Gastroesophageal sphincter (tissue), 4 donors: ENCODE data around the gene GRPEL2. TPM values are rescaled to one million over a fixed set of nuclear protein-coding genes. Genes with fewer than 3 reads are reported as not detected.
"Not testable (repeated sequence)": the region's sequence is repeated elsewhere in the genome, so short reads cannot be mapped to it uniquely, and the experiment has no call there.

Source experiments
- ATAC-seq: fragments of 150-250 bp; one replicate; pipeline ENCODE4 v1.9.1; 2016; ENCODE audit warnings: mild to moderate bottlenecking, moderate library complexity
- H3K27ac ChIP-seq, 4 donors: fragments of 200-600 bp; sonication (generic) in 3 of 4; 1 replicate in 3 of 4; 2 replicates in 1 of 4; pipeline ENCODE4 v1.5.1; 2016 to 2019
- H3K27me3 ChIP-seq: fragments of 200-600 bp; sonication (generic); one replicate; pipeline ENCODE4 v1.5.1; 2019
- H3K36me3 ChIP-seq, 2 donors: fragments of 200-600 bp; sonication (generic); one replicate each; pipeline ENCODE4 v1.5.1; 2019; ENCODE audit warnings: control low read depth in 1 of 2
- H3K4me1 ChIP-seq, 3 donors: fragments of 200-600 bp; sonication (generic); 1 replicate in 2 of 3; 2 replicates in 1 of 3; pipeline ENCODE4 v1.5.1; 2016 to 2019; ENCODE audit warnings: control low read depth in 2 of 3
- H3K4me3 ChIP-seq, 2 donors: fragments of 200-600 bp; sonication (generic); one replicate each; pipeline ENCODE4 v1.5.1; 2019; ENCODE audit warnings: mild to moderate bottlenecking in 1 of 2, moderate library complexity in 1 of 2
- H3K9me3 ChIP-seq, 3 donors: fragments of 200-600 bp; sonication (generic); one replicate each; pipeline ENCODE4 v1.5.1; 2017 to 2019; ENCODE audit warnings: control low read depth in 2 of 3
- CTCF ChIP-seq, 4 experiments: fragments of 200-600 bp in 2 of 4; fragments of 450-650 bp in 2 of 4; sonication (generic) in 1 of 4; IDR thresholded peaks; one replicate each; pipeline ENCODE4 v1.5.1; 2017 to 2019; ENCODE audit warnings: antibody characterized with exemption in 4 of 4, mild to moderate bottlenecking in 2 of 4, moderate library complexity in 2 of 4
- EP300 ChIP-seq: sonication (generic); formaldehyde crosslinking; IDR thresholded peaks from one replicate; pipeline ENCODE4 v1.6.1; 2017; ENCODE audit warnings: antibody characterized with exemption, mild to moderate bottlenecking
- POLR2A ChIP-seq, 2 donors: fragments of 450-650 bp; IDR thresholded peaks; one replicate each; pipeline ENCODE4 v1.6.1; 2017; ENCODE audit warnings: antibody characterized with exemption in 2 of 2, mild to moderate bottlenecking in 2 of 2, moderate library complexity in 1 of 2
- POLR2AphosphoS5 ChIP-seq: sonication (generic); formaldehyde crosslinking; IDR thresholded peaks from one replicate; pipeline ENCODE4 v1.6.1; 2017; ENCODE audit warnings: antibody characterized with exemption
- WGBS, 2 donors: methylation state at CpG; one replicate each; pipeline ENCODE4 v1.1.5; 2018; ENCODE audit warnings: low coverage in 1 of 2; 5-methylcytosine and 5-hydroxymethylcytosine counted together
- total RNA-seq, 4 donors: library from RNA; depleted of rRNA; stranded (reverse); fragments of >200 nt; gene quantifications; one replicate each; pipeline ENCODE4 v1.1.0, GENCODE V29; 2016

The GRPEL2 gene
- total RNA-seq, 4 donors from 2014 or later, result 9.3 to 12.0 (median 11.1) TPM

- Histone ChIP-seq H3K27me3 (no peaks in the 10 kb centered on the region), H3K4me3 (no peak overlapping the region), H3K36me3 (no peaks in the 10 kb centered on the region), H3K27ac (peak overlapping the region; percentile 93 to 99 (median 95)), H3K4me1 (peaks cover 0 to 54% (median 9%) of the 10 kb centered on the region in 3 donors), H3K9me3 (no peaks in the 10 kb centered on the region)
- TF ChIP-seq EP300, result no peak
- no peak for TF ChIP-seq POLR2A (IDR thresholded peaks at IDR 0.05)
- no peak for TF ChIP-seq POLR2AphosphoS5
- no peak for TF ChIP-seq CTCF (IDR thresholded peaks at IDR 0.05)
- no peak for ATAC-seq
- whole genome bisulfite sequencing, 2 donors, result 67 to 71% methylated on average over 5 to 19 of the region's 19 CpGs
Observed at GRCh38 chr5:149392718-149393117, 47.4 kb downstream of the GRPEL2 start.

- not testable (repeated sequence) for H3K27ac ChIP-seq, H3K27me3 ChIP-seq, H3K4me3 ChIP-seq, H3K9me3 ChIP-seq, ATAC-seq, H3K36me3 ChIP-seq
- peaks cover 0 to 43% (median 2%) of the 10 kb centered on the region in 3 donors for H3K4me1 ChIP-seq
Observed at GRCh38 chr5:149394996-149395395, 49.7 kb downstream of the GRPEL2 start.

GRCh38 chr5:149397530-149397929 is 52.2 kb downstream of the GRPEL2 start:
- ATAC-seq, result peak; percentile 62
- TF ChIP-seq CTCF (IDR thresholded peaks at IDR 0.05) (no peak), POLR2AphosphoS5 (no peak), POLR2A (IDR thresholded peaks at IDR 0.05) (no peak), EP300 (no peak)
- H3K9me3 ChIP-seq, result no peaks in the 10 kb centered on the region
- no peak overlapping the region for H3K4me3 ChIP-seq
- H3K4me1 ChIP-seq, result peaks cover 0 to 41% (median 0%) of the 10 kb centered on the region in 3 donors
- no peak overlapping the region for H3K27ac ChIP-seq
- WGBS, 2 donors, result 81 to 100% methylated on average over 1 to 6 of the region's 6 CpGs
- H3K36me3 ChIP-seq, result no peaks in the 10 kb centered on the region
- H3K27me3 ChIP-seq, result no peaks in the 10 kb centered on the region

GRCh38 chr5:149398747-149399266 is 53.5 kb downstream of the GRPEL2 start:
- ATAC-seq, result not testable (repeated sequence)

GRCh38 chr5:149399775-149400174 is 54.5 kb downstream of the GRPEL2 start:
- H3K27ac ChIP-seq, result peak overlapping the region in 3 of 4 donors; percentile 52 to 73 (median 70)
- H3K4me3 ChIP-seq, result no peak overlapping the region
- peaks cover 0 to 49% (median 0%) of the 10 kb centered on the region in 3 donors for H3K4me1 ChIP-seq
- no peaks in the 10 kb centered on the region for H3K27me3 ChIP-seq
- no peaks in the 10 kb centered on the region for H3K36me3 ChIP-seq
- TF ChIP-seq POLR2AphosphoS5 (no peak), POLR2A (IDR thresholded peaks at IDR 0.05) (no peak), EP300 (no peak), CTCF (IDR thresholded peaks at IDR 0.05) (no peak)
- ATAC-seq, result no peak
- no peaks in the 10 kb centered on the region for H3K9me3 ChIP-seq

More at GRCh38 chr5:149398747-149399266, 53.5 kb downstream of the GRPEL2 start:
- H3K4me1 ChIP-seq, result peaks cover 0 to 39% (median 0%) of the 10 kb centered on the region in 3 donors
- H3K36me3 ChIP-seq, H3K27me3 ChIP-seq, H3K4me3 ChIP-seq, H3K27ac ChIP-seq, H3K9me3 ChIP-seq: not testable (repeated sequence)
- 78% methylated on average over 5 of the region's 7 CpGs; no CpG with 5 or more reads in 1 of the 2 donors for whole genome bisulfite sequencing, 2 donors

GRCh38 chr5:149400304-149400703 is 55.0 kb downstream of the GRPEL2 start:
- no peak overlapping the region for H3K4me3 ChIP-seq
- H3K27ac ChIP-seq, result peak overlapping the region; percentile 47 to 73 (median 61)
- no peak for TF ChIP-seq POLR2AphosphoS5
- no peak for TF ChIP-seq EP300
- no peak for TF ChIP-seq CTCF (IDR thresholded peaks at IDR 0.05)
- no peak for TF ChIP-seq POLR2A (IDR thresholded peaks at IDR 0.05)
- peak; percentile 36 for ATAC-seq
- no peaks in the 10 kb centered on the region for H3K36me3 ChIP-seq
- peaks cover 0 to 54% (median 2%) of the 10 kb centered on the region in 3 donors for H3K4me1 ChIP-seq
- WGBS, 2 donors, result 33 to 48% methylated on average over 3 to 6 of the region's 6 CpGs
- no peaks in the 10 kb centered on the region for H3K9me3 ChIP-seq
- H3K27me3 ChIP-seq, result no peaks in the 10 kb centered on the region
